Testis (tissue), 3 donors: ENCODE results near the gene TGM5. TPM values are rescaled to one million over a fixed set of nuclear protein-coding genes. Genes with fewer than 3 reads are reported as not detected.

Source experiments
- DNase-seq: peaks from one replicate; pipeline ENCODE4 v3.0.0-alpha.2; 2019
- H3K27ac ChIP-seq, 2 donors: fragments of 200-600 bp; sonication (generic); one replicate each; pipeline ENCODE4 v1.5.1; 2019
- H3K27me3 ChIP-seq: fragments of 200-600 bp; sonication (generic); one replicate; pipeline ENCODE4 v1.5.1; 2019
- H3K36me3 ChIP-seq: fragments of 200-600 bp; sonication (generic); one replicate; pipeline ENCODE4 v1.5.1; 2017; ENCODE audit warnings: low read depth; ENCODE audit errors: missing control alignments
- H3K4me1 ChIP-seq: fragments of 200-600 bp; sonication (generic); one replicate; pipeline ENCODE4 v1.5.1; 2019
- H3K4me3 ChIP-seq, 2 donors: fragments of 200-600 bp; sonication (generic); one replicate each; pipeline ENCODE4 v1.5.1; 2017 to 2019
- H3K9me3 ChIP-seq: fragments of 200-600 bp; sonication (generic); one replicate; pipeline ENCODE4 v1.5.1; 2017
- POLR2A ChIP-seq: fragments of 450-650 bp; IDR thresholded peaks from one replicate; pipeline ENCODE4 v1.6.1; 2017; ENCODE audit warnings: antibody characterized with exemption, mild to moderate bottlenecking, moderate library complexity
- WGBS, 2 donors: methylation state at CpG; one replicate each; pipeline ENCODE4 v1.1.5; 2018; 5-methylcytosine and 5-hydroxymethylcytosine counted together
- intact Hi-C: fragments of 100-400 bp; cut with DNase I; formaldehyde crosslinking; loops from one replicate; pipeline ENCODE4 v1.15.1; 2023; ENCODE audit warnings: low total_unique reads
- polyA plus RNA-seq: library from polyadenylated mRNA; stranded (reverse); fragments of 350-450 nt; fragmentation: Illumina TruSeq; extraction: RNeasy Lipid Tissue Mini Kit (QIAGEN cat#74804); gene quantifications from one replicate; pipeline ENCODE4 v1.2.3, GENCODE V29; 2014; ENCODE audit warnings: low read depth, low replicate concordance; ENCODE audit not compliant: insufficient read depth
- total RNA-seq, 2 donors: library from RNA; depleted of rRNA; stranded (reverse); fragments of >200 nt; gene quantifications; one replicate each; pipeline ENCODE4 v1.2.3, GENCODE V29; 2016
- TF ChIP-seq, protein P1 (sequence below), 3 experiments: fragments of 450-650 bp in 2 of 3; fragments of 200-600 bp in 1 of 3; sonication (generic) in 1 of 3; IDR thresholded peaks; one replicate each; pipeline ENCODE4 v1.5.1; 2016 to 2019; ENCODE audit warnings: antibody characterized with exemption in 3 of 3, mild to moderate bottlenecking in 2 of 3, moderate library complexity in 1 of 3

TGM5 gene
- total and polyA plus RNA-seq, 3 donors from 2014 or later = 0.24 to 2.1 (median 0.43) TPM

DNA sequence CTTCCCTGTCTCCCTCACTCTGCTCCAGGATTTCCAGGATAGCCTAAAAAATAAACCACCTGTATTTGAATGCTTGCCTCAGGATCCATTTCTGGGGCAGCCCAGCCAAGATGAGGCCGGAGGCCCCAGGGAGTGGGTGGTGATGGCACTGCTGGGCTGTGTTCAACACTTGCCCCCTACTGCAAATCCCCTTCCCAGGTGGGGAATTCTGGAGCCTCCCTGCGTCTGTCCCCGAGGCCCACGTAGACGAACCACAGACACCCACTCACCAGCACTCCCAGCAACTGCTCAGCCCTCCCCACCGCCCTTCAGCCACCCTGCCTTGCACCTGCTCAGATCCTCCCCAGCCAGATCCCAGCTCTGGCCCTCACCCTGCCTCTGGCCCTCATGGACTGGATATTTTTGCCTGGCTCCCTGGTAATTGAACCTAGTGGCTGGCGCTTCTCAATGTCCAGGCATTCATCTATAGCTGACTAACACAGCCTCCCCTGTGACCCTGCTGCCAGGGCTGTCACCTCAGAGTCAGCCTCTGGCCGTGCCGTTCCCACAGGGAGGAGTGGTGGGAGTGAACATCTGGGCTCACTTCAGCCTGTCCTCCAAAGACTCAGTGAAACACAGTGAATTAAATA, 28.8 kb downstream of the TGM5 start:
- H3K27ac ChIP-seq = no peak overlapping the region
- no peak for DNase-seq
- H3K27me3 ChIP-seq = no peaks in the 10 kb centered on the region
- H3K36me3 ChIP-seq = no peaks in the 10 kb centered on the region
- H3K9me3 ChIP-seq = no peaks in the 10 kb centered on the region
- WGBS, 2 donors = 56 to 87% methylated on average over 9 of the region's 9 CpGs
- TF ChIP-seq, protein P1, sequence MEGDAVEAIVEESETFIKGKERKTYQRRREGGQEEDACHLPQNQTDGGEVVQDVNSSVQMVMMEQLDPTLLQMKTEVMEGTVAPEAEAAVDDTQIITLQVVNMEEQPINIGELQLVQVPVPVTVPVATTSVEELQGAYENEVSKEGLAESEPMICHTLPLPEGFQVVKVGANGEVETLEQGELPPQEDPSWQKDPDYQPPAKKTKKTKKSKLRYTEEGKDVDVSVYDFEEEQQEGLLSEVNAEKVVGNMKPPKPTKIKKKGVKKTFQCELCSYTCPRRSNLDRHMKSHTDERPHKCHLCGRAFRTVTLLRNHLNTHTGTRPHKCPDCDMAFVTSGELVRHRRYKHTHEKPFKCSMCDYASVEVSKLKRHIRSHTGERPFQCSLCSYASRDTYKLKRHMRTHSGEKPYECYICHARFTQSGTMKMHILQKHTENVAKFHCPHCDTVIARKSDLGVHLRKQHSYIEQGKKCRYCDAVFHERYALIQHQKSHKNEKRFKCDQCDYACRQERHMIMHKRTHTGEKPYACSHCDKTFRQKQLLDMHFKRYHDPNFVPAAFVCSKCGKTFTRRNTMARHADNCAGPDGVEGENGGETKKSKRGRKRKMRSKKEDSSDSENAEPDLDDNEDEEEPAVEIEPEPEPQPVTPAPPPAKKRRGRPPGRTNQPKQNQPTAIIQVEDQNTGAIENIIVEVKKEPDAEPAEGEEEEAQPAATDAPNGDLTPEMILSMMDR (IDR thresholded peaks at IDR 0.05) = no peak
- TF ChIP-seq POLR2A = no peak
- intact Hi-C loops = no loop called here
- H3K4me3 ChIP-seq = no peak overlapping the region
- no peaks in the 10 kb centered on the region for H3K4me1 ChIP-seq

DNA sequence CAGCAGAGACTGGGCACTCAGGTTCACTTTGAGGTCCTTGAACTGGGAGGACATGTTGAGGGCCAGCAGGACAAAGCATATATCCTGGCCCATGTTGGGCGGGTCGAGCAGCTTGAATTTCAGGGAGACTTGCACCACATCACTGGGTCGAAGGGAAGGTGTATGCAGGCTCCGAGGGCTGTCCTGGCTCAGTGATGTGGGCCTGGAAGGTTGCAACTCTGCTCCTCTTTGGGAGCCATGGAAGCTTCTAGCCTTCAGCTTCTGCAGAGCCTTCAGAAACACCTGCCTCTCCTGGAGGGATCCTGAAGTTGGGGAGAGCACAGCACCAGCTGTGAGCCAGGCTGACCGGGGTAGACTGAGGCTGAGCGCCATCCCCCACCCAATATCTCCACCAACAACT, 31.2 kb downstream of the TGM5 start:
- WGBS, 2 donors = 93% methylated on average over 5 to 6 of the region's 6 CpGs
- DNase-seq = no peak
- Histone ChIP-seq H3K4me1 (no peaks in the 10 kb centered on the region), H3K27ac (no peak overlapping the region), H3K9me3 (no peaks in the 10 kb centered on the region), H3K36me3 (no peaks in the 10 kb centered on the region), H3K4me3 (no peak overlapping the region), H3K27me3 (no peaks in the 10 kb centered on the region)
- TF ChIP-seq, protein P1 (IDR thresholded peaks at IDR 0.05) = no peak
- no peak for TF ChIP-seq POLR2A
- intact Hi-C loops = no loop called here

DNA sequence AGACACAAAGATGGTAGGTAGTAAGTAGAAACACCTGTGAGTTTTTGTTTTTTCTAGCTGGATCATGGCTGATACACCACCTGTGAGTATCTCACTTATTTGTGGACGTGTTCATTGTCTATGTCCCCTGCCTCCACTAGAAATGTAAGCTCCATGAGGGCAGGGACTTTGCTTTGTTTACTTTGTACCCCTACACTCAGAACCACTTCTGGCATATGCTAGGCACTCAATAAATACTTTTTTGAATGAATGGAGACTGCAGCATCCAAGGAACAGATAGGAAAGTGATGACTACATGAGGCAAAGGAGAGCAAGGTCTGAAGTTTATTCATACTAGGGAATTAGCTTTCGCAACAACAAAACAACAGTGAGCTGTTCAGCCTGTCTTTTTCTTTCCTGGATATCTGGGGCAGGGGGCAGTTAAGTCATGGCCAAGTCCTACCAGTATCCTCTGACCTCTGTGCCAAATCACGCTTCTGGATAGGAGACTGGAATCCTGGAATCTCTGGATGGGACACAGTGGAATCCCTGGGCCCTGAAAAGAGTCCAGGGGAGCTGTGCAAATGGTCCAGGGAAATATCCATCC, 34.3 kb downstream of the TGM5 start:
- no peak overlapping the region for H3K27ac ChIP-seq
- no peak overlapping the region for H3K4me3 ChIP-seq
- TF ChIP-seq, protein P1 (IDR thresholded peaks at IDR 0.05) = no peak
- no peak for TF ChIP-seq POLR2A
- no peaks in the 10 kb centered on the region for H3K27me3 ChIP-seq
- H3K9me3 ChIP-seq = no peaks in the 10 kb centered on the region
- peaks cover 5% of the 10 kb centered on the region for H3K4me1 ChIP-seq
- 91 to 92% methylated on average over 3 of the region's 3 CpGs for WGBS, 2 donors
- H3K36me3 ChIP-seq = no peaks in the 10 kb centered on the region
- DNase-seq = no peak
- intact Hi-C loops = no loop called here

DNA sequence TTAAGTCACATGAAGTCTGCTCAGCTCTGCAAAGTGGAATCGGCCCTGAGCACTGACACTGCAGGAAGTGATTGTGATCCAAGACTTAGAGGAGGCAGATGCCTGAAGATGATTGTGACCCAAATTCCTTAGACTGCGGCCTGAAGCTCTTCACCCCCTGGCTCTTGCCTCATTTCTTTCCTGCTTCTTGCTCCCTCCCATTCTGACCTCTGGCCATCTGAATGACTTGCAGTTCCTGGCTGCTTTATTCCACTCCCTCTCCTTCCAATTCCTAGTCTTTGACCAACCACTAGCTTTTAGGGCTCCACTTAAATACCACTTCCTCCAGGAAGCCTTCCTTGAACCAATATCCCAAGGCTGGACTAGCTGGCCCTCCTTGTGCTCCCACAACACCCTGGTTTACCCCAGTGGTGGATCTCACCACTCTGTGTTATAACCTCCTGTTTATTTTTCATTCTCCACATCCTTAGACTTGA, 36.0 kb downstream of the TGM5 start:
- H3K27ac ChIP-seq = peak overlapping the region in 1 of 2 donors; percentile 45

More for the DNA sequence above, 36.0 kb downstream of the TGM5 start:
- H3K36me3 ChIP-seq = no peaks in the 10 kb centered on the region
- TF ChIP-seq POLR2A = no peak
- TF ChIP-seq, protein P1 (IDR thresholded peaks at IDR 0.05) = no peak
- WGBS, 2 donors = 33 to 44% methylated on average over 2 of the region's 2 CpGs
- intact Hi-C loops = no loop called here
- DNase-seq = peak; percentile 26
- H3K4me3 ChIP-seq = no peak overlapping the region
- peaks cover 5% of the 10 kb centered on the region for H3K4me1 ChIP-seq
- H3K27me3 ChIP-seq = no peaks in the 10 kb centered on the region
- H3K9me3 ChIP-seq = no peaks in the 10 kb centered on the region
